ENCODE results near the gene NAV2.

- TF ChIP-seq CTCF (IDR thresholded peaks at IDR 0.05) (peak; percentile 94), EZH2phosphoT487 (IDR thresholded peaks at IDR 0.05) (no peak)
Observed at GRCh38 chr11:19938169-19938856, 225.7 kb downstream of the NAV2 start.

Data from neural progenitor cell (in vitro differentiated cells).